Type B pancreatic cell (in vitro differentiated cells): Measurements from ENCODE around the gene UPK1A. TPM values are rescaled to one million over a fixed set of nuclear protein-coding genes. Genes with fewer than 3 reads are reported as not detected.

Experiments
- DNase-seq: peaks from one replicate; pipeline ENCODE4 v3.0.0; 2021; ENCODE audit warnings: mixed read lengths; ENCODE audit not compliant: unreplicated experiment; ENCODE audit errors: extremely low spot score
- H3K27ac Mint-ChIP-seq: 2 replicates; pipeline ENCODE4 v1.8.0; 2021; ENCODE audit warnings: mild to moderate bottlenecking, mixed read lengths
- H3K27me3 Mint-ChIP-seq: 2 replicates; pipeline ENCODE4 v1.8.0; 2021; ENCODE audit warnings: mixed read lengths
- H3K36me3 Mint-ChIP-seq: 2 replicates; pipeline ENCODE4 v1.8.0; 2021; ENCODE audit warnings: mixed read lengths
- H3K4me1 Mint-ChIP-seq: one replicate; pipeline ENCODE4 v1.8.0; 2021; ENCODE audit warnings: mixed read lengths; ENCODE audit not compliant: unreplicated experiment
- H3K4me3 Mint-ChIP-seq: 2 replicates; pipeline ENCODE4 v1.8.0; 2021; ENCODE audit warnings: mild to moderate bottlenecking, mixed read lengths
- H3K9me3 Mint-ChIP-seq: 2 replicates; pipeline ENCODE4 v1.8.0; 2021; ENCODE audit warnings: mixed read lengths
- CTCF ChIP-seq: fragments of 200-600 bp; sonication (generic); conservative IDR thresholded peaks from 2 replicates; pipeline ENCODE4 v1.5.0; 2021; ENCODE audit warnings: antibody characterized with exemption, mild to moderate bottlenecking
- total RNA-seq: library from RNA; stranded (reverse); gene quantifications from 2 replicates; pipeline ENCODE4 v1.2.1, GENCODE V29; 2021; ENCODE audit warnings: low replicate concordance

Gene UPK1A
- total RNA-seq, 1 donor from 2014 or later, result 4.4 TPM

- no peak overlapping the region for H3K4me3 Mint-ChIP-seq
- H3K4me1 Mint-ChIP-seq, result peaks cover 4% of the 10 kb centered on the region
- DNase-seq, result peak; percentile 84
- peak; percentile 98 for TF ChIP-seq CTCF
- peak overlapping the region; percentile 43 for H3K27ac Mint-ChIP-seq
- no peaks in the 10 kb centered on the region for H3K9me3 Mint-ChIP-seq
- no peaks in the 10 kb centered on the region for H3K36me3 Mint-ChIP-seq
- H3K27me3 Mint-ChIP-seq, result no peaks in the 10 kb centered on the region
Observed at GRCh38 chr19:35693835-35694599, 27.7 kb downstream of the UPK1A start.

- Mint-ChIP-seq H3K27me3 (no peaks in the 10 kb centered on the region), H3K4me1 (peaks cover 4% of the 10 kb centered on the region), H3K4me3 (no peak overlapping the region), H3K27ac (no peak overlapping the region), H3K9me3 (no peaks in the 10 kb centered on the region), H3K36me3 (no peaks in the 10 kb centered on the region)
- DNase-seq, result no peak
- TF ChIP-seq CTCF, result no peak
Observed at GRCh38 chr19:35695895-35696422, 29.6 kb downstream of the UPK1A start.

GRCh38 chr19:35696835-35697234 lies 30.5 kb downstream of the UPK1A start:
- Mint-ChIP-seq H3K36me3 (no peaks in the 10 kb centered on the region), H3K4me1 (peaks cover 4% of the 10 kb centered on the region), H3K4me3 (no peak overlapping the region), H3K27ac (no peak overlapping the region), H3K9me3 (no peaks in the 10 kb centered on the region), H3K27me3 (no peaks in the 10 kb centered on the region)
- no peak for DNase-seq
- TF ChIP-seq CTCF, result no peak

- DNase-seq, result peak; percentile 91
- peak overlapping the region; percentile 96 for H3K4me3 Mint-ChIP-seq
- peaks cover 4% of the 10 kb centered on the region for H3K27me3 Mint-ChIP-seq
- H3K9me3 Mint-ChIP-seq, result peaks cover 3% of the 10 kb centered on the region
- peak overlapping the region; percentile 78 for H3K27ac Mint-ChIP-seq
- peaks cover 5% of the 10 kb centered on the region for H3K4me1 Mint-ChIP-seq
- TF ChIP-seq CTCF, result no peak
- H3K36me3 Mint-ChIP-seq, result no peaks in the 10 kb centered on the region
Observed at GRCh38 chr19:35702223-35703012, 36.1 kb downstream of the UPK1A start.

GRCh38 chr19:35703343-35703742 lies 37.0 kb downstream of the UPK1A start:
- H3K27ac Mint-ChIP-seq, result no peak overlapping the region
- H3K27me3 Mint-ChIP-seq, result peaks cover 4% of the 10 kb centered on the region
- no peaks in the 10 kb centered on the region for H3K36me3 Mint-ChIP-seq
- no peak overlapping the region for H3K4me3 Mint-ChIP-seq
- DNase-seq, result no peak
- H3K9me3 Mint-ChIP-seq, result peaks cover 3% of the 10 kb centered on the region
- peaks cover 5% of the 10 kb centered on the region for H3K4me1 Mint-ChIP-seq
- TF ChIP-seq CTCF, result no peak
